HK-2 (cell line): ENCODE data around the gene ATP9B.

Source experiments
- DNase-seq: peaks from one replicate; pipeline ENCODE4 v3.0.0-alpha.2; 2018; ENCODE audit not compliant: unreplicated experiment

ATP9B gene

DNA sequence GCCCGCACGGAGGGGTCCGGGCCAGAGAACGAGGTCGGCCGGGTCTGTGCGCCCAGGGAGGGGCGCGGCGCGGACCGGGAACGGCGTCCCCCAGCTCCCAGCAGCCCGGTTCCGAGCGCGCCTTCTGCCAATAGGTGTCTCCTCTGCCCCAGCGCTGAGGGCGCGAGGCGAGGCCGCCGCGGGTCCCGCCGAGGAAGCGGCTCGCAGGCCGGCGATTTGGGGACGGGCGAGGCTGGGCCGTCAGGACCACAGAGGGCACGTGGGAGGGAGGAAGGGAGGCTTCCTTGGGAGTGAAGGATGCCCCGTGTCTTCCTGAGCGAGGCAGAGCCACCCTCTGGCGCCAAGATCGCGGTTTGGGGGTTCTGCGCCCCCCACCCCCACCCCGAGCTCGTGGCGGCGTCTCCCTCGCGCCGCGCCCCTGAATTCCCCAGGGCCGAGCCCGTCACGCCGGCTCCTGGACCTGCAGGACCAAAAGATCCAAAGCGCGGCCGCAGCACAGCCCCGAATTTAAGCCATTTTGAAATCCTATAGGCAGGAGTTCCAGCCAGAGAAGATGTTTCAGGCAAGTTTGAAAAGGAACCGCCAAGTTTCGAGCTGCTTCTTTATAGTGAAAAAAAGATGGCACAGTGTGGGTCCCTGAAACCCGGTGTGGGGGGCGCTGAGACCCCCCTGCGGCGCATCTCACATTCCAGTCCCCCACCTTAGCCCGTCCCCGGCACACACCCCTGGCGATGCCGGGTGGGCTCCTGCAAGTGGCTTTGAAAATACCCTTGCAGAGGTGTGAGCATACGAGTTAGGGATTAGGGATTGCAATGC is 327.4 kb downstream of the ATP9B start:
- peak; percentile 28 for DNase-seq

DNA sequence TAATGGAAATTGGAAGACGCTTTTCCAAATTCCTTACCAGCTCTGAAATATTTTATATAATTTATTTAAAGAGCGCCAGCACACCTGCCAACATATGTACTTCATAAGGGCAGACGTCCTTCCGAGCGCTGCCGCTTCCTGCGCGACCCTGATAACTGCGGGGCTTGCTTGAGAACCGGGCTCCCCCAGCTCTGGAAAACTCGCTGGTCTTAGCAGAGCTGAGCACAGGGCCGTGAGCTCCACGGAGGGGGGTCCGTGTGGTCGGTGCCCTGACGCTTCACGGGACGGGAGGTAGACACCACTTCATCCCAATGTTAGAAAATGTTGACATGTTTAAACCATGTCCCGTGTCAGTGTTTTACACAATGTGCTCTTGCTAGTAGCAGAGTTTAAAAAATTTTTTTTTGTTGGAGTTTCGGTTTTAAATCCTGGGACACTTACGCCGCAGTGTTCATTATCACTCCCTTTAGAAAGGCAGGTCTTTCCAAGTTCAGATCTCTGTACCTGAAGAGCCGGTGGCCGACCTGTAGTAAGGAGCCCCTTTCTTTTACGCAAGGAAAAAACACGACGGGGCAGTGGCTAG is 328.1 kb downstream of the ATP9B start:
- no peak for DNase-seq

DNA sequence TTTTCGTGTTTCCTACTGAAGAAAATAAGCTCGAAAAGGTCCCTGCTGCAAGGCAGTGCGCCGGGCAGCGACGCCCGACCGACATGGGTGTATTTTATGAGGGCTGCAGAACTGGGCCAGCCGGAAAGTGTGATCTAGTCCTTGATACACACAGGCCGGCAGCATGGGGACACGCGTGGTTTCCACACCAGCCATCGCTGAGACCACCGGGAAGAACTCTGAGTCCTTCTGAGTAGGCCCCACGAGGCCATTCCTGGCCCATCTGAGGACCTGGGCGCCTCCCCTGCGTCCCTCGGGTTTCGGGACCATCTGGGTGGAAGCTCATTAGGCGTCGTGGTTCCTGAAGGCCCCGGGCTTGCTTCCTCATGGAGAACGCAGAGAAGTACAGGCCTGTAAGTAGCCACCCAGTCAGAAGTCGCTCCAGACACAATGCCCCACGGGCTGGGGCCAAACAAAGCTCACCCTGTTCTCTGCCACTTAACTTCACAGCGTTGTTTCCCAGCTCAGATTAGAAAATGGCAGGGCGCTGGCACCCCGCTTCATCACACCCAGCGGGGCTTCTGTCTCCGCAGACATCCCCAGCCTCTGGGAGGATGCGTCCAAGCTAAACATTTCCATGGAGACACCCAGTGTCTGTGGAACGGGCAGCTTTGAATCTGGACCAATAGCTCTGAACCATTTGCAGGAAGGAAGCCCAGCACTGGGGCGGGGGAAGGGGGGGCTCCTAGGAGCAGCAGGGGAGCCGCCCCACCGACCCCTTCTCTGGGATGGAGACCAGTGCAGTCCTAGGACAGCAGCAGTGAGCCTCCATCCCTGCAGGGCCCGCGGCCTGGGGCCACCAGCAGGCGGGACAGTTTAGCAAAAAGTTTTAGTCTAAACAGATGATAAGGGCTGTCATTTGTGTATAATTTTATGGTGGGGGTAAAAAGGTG is 328.9 kb downstream of the ATP9B start:
- DNase-seq = no peak

DNA sequence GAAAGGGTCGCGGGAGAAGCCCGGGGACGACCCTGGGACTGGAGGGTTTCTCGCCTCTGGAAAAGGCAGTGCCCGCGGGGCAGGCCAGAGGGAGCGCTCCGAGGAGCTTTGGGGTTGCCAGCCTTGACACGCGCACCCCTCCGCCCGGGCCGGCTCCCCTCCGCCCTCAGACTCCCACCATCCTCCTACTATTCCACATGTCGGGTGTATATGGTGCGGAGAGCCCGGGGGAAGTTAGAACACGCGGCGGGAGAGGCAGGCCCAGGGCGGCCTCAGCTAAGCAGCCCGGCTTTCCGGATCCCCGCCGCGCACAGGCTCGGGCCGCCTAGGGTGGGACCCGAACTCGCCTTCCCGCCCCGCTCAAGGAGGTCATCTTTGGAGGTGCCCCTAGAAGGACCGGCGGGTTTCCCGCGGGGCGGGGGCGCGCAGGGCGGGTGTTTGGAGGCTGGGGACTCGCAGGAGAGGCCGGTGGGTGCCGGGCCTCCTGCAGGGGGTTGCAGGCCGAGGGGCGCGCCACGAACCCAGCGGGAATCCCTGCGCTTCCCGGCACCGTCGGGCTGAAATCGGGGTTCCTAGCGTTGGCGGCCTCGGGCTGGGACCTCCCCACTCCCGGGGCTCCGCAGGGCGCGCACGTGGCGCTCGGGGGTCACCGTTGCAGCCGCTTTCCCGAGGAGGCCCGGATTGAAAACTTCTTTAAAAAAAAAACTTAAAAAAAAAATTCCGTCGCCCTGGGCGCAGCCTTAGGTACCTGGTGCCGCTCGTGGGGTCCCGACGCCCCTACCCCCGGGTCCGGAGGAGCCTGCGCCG is 330.3 kb downstream of the ATP9B start:
- no peak for DNase-seq

DNA sequence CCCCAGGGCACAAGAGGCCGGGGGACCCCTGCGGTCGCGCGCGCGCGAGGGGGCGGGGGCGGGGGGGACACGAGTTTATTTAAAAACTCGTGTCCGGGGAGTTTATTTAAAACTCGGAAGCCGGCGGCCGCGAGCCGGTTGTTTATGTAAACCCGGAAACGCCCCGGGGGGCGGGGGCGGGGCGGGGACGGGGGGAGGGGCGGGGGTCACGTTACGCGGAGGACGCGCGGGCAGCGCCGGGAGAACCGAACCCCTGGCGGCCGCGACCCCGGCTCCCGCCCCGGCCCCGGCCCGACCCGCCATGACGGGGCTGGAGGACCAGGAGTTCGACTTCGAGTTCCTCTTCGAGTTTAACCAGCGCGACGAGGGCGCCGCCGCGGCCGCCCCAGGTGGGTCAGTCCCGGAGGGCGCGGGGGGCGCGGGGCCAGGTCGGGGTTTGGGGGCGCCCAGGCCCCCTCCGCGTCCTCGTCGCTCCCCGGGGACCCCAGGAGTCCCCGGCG is 330.9 kb downstream of the ATP9B start:
- DNase-seq = peak; percentile 34

DNA sequence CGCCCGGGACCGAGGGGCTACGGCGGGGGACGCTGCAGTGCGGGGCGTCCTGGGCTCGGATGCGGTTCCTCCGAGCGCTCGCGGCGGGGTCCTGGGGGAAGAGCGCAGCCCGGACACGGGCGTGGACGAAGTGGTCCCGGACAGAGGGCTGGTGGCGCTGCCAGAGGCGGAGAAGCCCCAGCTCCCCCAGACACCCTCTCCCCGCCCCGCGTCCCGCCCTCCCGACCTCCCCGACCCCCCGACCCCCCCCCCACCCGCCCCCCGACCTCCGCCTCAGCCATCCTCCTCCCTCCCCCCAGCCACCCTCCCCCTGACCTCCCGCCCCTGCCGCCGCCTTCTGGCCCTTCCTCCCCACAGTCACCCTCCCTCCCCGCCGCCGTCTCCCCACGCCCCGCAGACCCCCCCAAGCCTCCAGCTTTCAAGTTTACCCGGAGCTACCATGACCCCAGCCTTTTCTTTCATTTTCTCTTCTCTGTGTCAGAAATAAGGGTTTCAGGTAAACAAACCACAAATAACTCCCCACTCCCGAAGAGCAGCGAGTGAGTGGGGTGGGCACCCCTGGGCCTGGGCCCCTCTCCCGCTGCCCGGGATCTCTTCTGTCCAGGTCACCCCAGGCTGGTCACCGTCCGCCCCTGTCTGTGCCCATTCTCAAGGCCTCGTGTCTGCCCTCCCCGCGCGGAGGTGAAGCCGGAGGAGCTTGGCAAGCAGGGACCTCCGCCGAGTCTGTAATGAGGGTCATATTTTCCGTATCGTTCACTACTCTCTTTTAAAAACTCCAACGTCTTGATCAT is 331.6 kb downstream of the ATP9B start:
- DNase-seq = no peak

DNA sequence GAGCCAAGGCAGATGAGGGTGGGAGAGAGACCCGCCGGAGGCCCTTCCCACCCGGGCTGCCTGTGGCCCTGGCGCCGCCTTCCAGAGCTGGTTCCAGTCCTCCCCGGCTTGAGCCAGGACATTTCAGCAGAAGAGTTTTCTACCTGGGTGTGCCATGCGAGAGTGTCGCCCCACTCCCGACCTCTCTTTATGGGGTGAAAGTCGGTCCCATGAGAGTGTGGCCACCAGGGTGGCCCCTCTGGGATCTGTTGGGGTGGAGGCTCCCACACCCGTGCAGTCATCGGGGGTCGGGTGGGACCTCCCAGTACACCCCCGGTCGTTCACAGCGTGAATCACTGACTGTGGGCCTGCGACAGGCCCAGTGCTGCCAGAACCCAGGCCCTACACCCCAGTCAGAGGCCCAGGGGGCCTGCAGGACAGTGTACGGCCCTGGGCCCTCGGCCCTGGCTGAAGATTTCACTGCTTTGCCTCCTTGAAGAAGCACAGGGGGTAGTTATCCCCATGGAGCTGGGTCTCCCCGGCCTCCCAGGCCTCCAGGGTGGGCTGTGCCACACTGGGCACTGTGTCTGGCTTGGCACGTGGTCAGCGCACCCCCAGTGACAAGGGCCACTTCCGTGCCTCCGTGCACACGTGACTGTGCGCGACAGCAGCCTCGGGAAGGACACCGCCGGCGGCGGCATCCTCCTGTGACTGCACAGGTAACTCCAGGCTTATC is 332.5 kb downstream of the ATP9B start:
- no peak for DNase-seq

DNA sequence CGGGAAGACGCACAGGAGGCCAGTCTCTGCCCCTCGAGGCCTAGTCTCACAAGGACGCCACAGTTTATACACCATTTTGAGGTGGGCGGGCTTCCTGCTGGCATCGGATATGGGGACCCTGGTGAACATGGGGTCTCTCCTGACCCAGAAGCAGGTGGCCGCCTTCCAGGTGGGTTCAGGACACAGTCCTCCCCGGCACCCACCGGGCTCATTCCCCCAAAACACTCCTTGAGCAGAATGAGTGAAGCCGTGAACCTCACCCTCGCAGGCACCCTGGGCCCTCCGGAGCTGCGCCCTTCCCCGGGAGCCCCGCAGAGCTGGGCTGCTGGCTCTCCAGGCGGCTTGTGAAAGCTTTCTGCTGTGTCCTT is 333.0 kb downstream of the ATP9B start:
- DNase-seq = no peak

DNA sequence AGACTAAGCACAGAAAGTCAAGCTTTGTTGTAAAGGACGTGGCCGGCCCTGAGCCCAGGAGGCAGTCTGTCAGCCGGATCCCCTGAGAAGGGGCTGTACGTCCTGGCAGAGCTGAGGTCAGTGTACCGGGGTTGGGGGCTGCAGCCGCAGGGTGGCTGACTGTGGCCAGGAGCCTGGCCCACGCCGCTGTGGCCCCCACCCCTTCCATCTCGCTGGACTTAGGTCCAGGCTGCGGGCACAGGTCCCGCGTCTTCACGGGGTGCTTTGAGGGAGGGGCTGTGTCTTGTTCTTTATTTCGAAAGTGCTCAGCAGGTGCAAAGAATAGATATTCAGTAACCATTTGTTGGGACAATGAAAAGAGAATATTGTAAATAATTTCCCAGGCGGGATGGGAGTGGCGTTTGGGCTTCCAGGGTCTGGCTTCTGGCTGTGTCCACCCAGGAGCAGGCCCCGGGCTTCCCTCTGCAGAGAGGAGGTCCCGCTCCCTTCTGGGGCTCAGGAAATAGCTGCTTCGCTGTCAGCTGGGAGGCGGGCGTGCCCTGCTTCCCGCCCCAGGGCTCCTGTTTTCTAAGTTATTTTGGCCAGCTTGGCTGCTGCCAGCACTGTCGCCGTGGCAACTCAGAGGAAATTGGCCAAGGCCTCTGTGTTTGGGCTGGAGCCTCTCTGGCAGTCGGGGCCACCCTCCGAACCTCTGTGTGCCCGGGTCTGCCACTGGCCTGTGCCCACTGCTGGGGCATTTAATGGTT is 334.0 kb downstream of the ATP9B start:
- DNase-seq = no peak

DNA sequence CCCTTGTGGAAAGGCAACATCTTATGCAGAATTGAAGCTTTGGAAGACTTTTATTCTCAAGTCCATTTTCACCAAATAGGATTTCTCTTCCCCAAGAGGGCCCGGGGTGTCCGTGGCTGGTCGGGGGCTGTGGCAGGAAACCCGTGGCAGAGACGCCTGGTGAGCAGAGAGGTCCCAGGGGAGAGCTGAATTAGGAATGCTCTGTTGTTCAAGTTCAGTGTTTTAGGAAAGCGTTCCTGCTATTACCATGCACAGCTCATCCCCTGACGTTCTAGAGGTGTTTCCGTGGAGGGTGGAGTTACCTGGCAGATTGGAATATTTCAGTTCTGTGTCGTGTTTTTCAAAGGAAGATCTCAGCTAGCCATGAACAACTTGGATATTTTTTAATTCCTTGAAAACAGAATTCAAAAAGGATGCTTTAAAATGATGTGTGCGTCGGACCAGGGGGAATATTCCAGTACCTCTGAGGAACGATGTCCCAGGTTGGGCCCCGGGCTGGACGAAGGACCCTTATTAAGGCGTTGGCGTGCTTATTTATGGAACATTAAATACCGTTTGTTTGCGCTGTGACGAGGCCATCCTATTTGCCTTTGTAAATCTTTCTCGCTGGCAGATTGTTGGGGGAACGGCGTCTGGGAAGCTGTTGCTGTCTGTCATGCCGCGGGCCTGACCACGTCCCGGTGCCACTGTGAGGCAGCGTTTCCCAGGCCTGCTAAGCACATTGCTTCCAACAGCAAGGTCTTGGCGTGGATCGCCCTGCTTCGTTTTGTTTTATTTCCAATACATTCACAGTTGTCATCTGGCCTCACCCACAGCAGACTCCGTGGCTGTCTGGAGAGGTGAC is 334.8 kb downstream of the ATP9B start:
- DNase-seq = no peak

DNA sequence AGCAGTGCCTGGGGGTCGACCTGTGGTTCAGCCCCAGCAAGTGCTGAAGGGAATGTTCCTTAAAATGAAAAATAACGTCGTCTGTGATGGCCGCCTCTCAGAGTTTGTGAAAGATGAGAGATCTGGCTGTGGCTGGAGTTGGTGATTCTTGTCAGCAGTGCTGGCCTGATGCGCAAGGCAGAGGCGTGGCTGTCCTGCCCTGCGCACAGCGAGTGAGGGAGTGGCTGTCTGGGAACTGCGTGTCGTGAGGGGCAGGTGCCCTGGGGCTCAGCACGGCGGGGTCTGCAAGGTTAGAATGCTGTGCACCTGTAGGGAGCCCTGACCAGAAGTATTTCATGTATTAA is 335.3 kb downstream of the ATP9B start:
- DNase-seq = no peak

DNA sequence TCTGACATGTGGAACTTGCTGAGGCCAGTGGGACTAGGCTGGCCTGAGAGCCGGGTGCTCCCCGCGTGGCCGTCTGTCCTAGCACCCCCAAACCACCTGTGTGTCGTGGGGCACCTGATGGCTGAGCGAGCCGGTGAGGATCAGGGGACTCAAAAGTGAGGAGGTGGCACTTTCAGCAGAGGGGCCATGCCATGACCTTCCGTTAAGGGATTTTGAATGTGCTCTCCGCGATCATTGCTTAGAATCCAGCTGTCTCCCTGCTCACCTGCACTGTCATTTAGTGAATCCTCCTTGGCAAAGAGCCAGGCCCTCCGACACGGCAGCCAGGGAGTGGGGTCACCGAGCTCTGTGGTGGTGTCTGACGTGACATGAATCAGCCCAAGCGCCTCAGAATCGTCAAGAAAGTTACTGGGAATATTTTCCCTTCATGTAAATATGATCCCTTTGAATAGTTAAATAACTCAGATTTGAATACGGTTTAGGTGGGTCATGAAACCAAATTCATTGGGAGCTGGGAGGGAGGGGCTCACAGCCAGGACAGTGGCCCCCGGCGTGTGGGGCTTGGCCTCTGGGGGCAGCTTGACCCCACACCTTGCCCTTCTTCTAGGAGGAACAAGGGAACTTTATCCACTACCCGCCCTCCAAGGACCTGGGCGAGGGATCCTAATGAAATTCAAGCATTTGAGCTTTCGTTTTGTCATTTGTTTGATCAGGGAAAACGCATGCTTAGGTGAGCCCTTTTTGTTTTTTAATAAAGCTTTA is 336.0 kb downstream of the ATP9B start:
- DNase-seq = no peak

DNA sequence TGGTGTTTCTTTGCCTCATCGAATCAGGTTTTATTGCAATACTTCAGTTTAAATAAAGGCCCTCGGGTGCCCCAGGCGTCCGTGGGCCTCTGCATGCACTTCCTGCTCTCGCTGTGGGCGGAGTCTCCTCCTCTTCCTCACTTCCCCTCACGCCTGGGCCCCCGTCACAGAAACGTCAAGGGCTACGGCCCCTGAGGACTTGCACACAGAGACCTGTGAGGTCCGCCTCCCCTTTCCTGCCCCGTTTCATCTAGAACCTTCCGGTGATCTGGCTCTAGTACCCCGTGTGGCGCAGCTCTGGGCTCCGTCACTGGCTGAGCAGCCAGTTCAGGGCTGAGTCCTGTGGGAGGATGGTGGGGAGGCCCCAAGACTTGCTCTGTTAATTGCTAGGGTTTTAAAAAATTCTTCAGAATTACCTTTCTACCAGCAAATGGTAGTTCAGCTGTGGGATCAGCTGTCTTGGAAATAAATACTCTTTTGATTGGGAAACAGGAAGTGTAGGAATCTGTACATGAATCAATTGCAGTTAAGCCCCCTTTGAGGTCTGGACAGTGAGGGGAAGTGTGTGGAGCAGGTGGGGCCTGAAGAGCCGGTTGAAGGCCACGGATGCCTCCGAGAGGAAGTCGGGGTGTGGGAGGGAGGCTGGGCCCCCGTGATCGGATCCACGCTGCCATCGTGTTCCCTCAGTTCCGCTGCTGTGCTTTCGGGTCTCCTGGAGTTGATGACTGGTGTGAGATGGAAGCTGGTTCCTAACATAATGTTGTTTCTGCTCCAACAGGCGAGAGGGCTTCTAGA is 336.8 kb downstream of the ATP9B start:
- DNase-seq = no peak

DNA sequence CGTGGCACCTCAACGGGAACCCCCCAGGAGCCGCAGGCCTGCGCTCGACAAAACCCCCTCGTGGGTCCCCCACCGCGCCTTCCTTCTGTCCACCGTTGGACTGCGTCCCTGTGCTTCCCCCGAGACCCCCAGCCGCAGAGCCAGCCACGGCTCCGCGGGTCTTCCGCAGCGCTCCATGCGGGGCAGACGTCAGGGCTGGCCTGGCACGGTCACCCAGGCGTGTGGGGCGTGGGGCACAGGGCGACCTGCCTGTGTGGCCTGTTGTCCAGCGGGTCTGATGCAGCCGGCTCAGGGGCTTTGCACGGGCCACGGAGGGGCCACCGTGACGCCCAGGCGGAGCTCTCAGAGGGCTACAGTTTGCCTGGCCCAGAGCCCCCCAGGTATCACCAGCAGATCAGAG is 337.5 kb downstream of the ATP9B start:
- DNase-seq = no peak

DNA sequence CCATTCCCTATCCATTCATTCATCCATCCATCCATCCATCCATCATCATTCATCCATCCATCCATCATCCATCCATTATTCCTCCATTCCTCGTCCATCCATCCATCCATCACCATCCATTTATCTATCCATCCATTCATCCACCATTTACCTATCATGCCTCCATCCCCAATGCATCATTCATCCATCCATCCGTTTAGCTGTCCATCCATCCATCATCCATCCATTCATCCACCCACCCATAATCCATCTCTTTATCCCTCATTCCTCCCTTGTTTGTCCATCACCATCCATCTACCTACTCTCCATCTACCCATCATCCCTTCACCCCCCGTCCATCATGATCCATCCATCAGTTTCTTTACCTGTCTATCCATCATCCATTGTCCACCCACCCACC is 340.1 kb downstream of the ATP9B start:
- DNase-seq = no peak

DNA sequence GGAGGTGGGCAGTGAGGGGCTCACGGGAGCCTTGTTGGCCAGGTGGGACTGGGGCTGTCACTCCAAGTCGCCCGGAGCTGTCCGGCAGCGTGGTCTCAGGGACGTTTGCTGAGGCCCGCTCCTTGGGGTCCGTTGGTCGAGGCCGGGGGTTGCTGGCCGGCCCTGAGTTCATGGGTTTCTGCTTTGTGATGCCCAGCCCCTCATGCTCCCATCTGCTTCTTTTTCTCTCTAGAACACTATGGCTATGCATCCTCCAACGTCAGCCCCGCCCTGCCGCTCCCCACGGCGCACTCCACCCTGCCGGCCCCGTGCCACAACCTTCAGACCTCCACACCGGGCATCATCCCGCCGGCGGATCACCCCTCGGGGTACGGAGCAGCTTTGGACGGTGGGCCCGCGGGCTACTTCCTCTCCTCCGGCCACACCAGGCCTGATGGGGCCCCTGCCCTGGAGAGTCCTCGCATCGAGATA is 341.0 kb downstream of the ATP9B start:
- DNase-seq = no peak
